ENCODE results near the gene BMPER.

Gene BMPER

DNA sequence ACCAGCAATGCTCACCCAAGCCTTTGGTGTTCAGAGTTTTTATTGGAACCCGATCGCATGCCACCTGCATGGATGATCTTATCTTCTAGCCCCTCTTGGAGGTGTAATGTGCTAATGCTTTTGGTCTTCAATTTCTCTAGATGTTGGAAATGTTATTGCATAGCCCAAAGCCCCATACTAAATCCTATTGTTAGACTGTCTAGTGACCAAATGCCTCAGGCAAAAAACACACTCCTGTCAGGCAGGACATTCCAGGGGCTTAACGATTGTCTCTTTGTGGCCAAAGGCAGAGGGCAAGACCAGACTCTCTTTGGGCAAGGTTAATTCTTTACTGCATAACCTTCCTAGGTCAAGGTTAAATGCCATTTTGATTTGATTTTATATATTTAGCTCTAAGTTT, 187.9 kb downstream of the BMPER start:
- H3K4me3 ChIP-seq (ENCODE audit: low read length), result no peak overlapping the region
- DNase-seq (ENCODE audit: low read depth), result no peak
- TF ChIP-seq, protein P1, sequence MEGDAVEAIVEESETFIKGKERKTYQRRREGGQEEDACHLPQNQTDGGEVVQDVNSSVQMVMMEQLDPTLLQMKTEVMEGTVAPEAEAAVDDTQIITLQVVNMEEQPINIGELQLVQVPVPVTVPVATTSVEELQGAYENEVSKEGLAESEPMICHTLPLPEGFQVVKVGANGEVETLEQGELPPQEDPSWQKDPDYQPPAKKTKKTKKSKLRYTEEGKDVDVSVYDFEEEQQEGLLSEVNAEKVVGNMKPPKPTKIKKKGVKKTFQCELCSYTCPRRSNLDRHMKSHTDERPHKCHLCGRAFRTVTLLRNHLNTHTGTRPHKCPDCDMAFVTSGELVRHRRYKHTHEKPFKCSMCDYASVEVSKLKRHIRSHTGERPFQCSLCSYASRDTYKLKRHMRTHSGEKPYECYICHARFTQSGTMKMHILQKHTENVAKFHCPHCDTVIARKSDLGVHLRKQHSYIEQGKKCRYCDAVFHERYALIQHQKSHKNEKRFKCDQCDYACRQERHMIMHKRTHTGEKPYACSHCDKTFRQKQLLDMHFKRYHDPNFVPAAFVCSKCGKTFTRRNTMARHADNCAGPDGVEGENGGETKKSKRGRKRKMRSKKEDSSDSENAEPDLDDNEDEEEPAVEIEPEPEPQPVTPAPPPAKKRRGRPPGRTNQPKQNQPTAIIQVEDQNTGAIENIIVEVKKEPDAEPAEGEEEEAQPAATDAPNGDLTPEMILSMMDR (conservative IDR thresholded peaks at IDR 0.05; ENCODE audit: low read length), result no peak

DNA sequence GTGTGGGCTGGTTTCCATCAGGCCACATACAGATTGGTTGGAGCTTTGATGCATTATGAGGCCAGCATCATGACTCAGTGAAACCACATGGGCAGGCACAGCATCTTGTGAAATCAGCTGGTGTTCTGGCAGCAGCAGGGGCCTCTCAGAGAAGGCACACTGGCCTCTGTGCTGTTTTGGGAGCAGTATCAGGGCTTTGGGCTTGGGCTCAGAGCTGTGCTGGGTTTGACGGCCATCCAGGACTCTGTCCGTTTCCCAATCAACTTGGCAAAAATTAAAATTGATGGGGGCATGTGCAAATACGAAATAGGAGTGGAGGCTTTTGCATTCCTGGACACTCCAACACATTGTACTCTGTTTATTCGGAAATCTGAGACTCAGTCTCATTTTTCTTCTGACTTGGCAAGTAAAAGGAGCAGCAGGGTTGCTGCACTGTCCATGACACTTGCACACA, 190.9 kb downstream of the BMPER start:
- no peak overlapping the region for H3K4me3 ChIP-seq (ENCODE audit: low read length)
- DNase-seq (ENCODE audit: low read depth), result peak; percentile 99
- TF ChIP-seq, protein P1 (conservative IDR thresholded peaks at IDR 0.05; ENCODE audit: low read length), result no peak

DNA sequence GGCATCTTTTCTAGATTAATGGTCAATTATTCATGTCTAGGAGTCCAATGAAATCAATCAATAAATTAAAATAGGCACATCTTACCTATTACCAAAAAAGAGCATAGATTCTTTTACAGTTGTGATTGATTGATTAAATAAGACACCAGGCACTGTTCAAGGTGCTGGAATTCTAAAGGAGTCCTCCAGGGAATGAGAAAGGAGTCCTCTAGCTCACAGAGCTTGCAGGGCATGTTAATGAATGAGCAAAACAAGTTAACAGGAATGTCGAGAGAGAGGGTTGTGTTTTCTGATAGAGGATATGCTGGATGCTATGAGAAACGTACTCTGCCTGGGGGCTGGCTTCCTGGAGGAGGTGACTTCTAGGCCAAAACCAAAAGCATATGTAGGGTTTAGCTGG, 191.4 kb downstream of the BMPER start:
- H3K4me3 ChIP-seq (ENCODE audit: low read length), result no peak overlapping the region
- TF ChIP-seq, protein P1 (conservative IDR thresholded peaks at IDR 0.05; ENCODE audit: low read length), result no peak
- DNase-seq (ENCODE audit: low read depth), result no peak

DNA sequence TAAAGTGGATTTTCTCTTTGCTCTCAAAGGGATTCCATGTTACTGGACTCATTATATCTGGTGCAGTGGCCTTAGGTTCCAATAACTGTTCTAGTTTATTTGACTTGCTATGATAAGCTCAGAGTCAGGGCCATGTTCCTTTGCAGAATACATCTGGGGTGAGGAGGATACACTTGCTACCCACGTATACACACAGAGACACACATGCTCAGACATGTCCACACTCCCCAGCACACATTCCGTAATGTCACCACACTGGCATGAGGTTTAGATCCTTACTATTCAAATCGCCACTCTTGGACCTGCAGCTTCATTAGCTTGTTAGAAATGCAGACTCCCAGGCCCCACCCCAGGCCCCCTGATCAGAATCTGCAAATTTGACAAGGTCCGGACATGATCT, 195.3 kb downstream of the BMPER start:
- no peak for DNase-seq (ENCODE audit: low read depth)
- TF ChIP-seq, protein P1 (conservative IDR thresholded peaks at IDR 0.05; ENCODE audit: low read length), result no peak
- no peak overlapping the region for H3K4me3 ChIP-seq (ENCODE audit: low read length)

DNA sequence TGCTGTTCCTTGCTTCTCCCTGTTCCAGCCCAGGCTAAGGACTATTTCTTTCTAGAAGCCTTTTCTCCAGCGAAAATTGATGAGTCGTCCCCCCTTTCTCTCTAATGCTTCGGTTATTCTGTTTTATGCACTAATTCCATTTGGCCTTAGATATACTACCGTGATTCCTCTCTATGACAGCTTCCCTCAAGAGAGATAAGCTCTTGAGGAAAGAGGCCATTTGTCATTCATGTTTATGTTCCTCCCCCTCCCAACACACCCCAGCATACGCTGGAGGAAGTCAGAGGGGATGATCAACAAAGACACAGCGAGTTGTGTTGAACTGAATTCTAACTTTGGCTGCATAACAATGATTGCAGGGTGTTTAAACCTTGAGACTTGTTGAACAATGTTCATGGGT, 198.8 kb downstream of the BMPER start:
- DNase-seq (ENCODE audit: low read depth), result no peak
- TF ChIP-seq, protein P1 (conservative IDR thresholded peaks at IDR 0.05; ENCODE audit: low read length), result no peak
- H3K4me3 ChIP-seq (ENCODE audit: low read length), result no peak overlapping the region

DNA sequence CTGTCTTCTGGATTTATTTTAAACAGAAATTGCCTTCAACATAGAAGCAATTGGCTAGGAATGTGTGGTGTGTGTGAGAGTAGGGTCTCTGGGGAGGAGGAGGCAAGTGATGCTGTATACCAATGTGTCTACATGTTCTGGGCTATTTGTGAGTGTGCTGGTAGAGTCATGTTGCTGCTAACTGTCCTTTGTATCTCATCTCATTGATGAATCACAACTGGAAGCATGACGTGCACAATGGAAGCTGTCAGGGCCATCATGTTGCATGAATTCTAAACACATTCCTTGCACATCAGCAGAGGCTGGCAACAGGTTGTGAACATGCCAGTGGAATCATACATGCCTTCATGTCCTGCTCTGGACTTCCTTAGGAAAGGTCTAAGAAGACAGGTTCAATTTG, 199.7 kb downstream of the BMPER start:
- TF ChIP-seq, protein P1 (conservative IDR thresholded peaks at IDR 0.05; ENCODE audit: low read length), result no peak
- peak; percentile 47 for DNase-seq (ENCODE audit: low read depth)
- H3K4me3 ChIP-seq (ENCODE audit: low read length), result no peak overlapping the region

DNA sequence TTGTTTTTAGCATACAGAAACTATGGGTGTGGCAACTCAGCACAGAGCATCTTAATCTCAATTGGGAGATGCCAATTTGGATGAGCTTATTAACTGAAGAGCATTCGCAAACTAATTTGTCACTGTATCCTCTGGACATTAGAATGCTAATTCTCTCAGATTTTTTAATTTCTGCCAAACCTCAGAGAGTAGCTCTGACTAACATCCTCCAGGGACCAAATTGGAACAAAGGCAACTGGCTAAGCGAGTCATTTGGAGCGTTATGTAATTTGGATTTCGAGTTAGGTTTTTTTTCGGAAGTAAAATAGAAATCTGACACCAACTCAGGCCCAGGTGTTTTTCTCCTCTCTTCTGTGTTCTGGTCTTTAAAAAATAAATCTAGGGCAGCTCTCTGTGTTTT, 201.9 kb downstream of the BMPER start:
- H3K4me3 ChIP-seq (ENCODE audit: low read length), result no peak overlapping the region
- peak; percentile 88 for DNase-seq (ENCODE audit: low read depth)
- TF ChIP-seq, protein P1 (conservative IDR thresholded peaks at IDR 0.05; ENCODE audit: low read length), result no peak

Measured in AG10803 (cell line).